Measurements from ENCODE around the gene SPATA18. TPM values are rescaled to one million over a fixed set of nuclear protein-coding genes. Genes with fewer than 3 reads are reported as not detected.

The SPATA18 gene
- total RNA-seq, 1 donor from 2014 or later: 0.32 TPM

GRCh38 chr4:52099860-52100461 lies 48.9 kb downstream of the SPATA18 start:
- no peaks in the 10 kb centered on the region for H3K36me3 ChIP-seq
- intact Hi-C loops (cut with DNase I): no loop called here
- TF ChIP-seq CTCF (IDR thresholded peaks at IDR 0.05): no peak
- H3K4me1 ChIP-seq: peaks cover 0 to 7% of the 10 kb centered on the region in 2 donors
- no peaks in the 10 kb centered on the region for H3K27me3 ChIP-seq
- H3K4me3 ChIP-seq: no peak overlapping the region
- peak overlapping the region in 1 of 2 donors; percentile 48 for H3K27ac ChIP-seq
- no peak for DNase-seq (ENCODE audit: low spot score in 2 of 2)
- no peaks in the 10 kb centered on the region for H3K9me3 ChIP-seq

- no peak for TF ChIP-seq CTCF (IDR thresholded peaks at IDR 0.05)
- no peaks in the 10 kb centered on the region for H3K36me3 ChIP-seq
- H3K4me3 ChIP-seq: no peak overlapping the region
- intact Hi-C loops (cut with DNase I): no loop called here
- peaks cover 0 to 7% of the 10 kb centered on the region in 2 donors for H3K4me1 ChIP-seq
- no peak for DNase-seq (ENCODE audit: low spot score in 2 of 2)
- H3K27ac ChIP-seq: no peak overlapping the region
- H3K9me3 ChIP-seq: no peaks in the 10 kb centered on the region
- H3K27me3 ChIP-seq: no peaks in the 10 kb centered on the region
Observed at GRCh38 chr4:52102587-52102986, 51.5 kb downstream of the SPATA18 start.

GRCh38 chr4:52103319-52103718 lies 52.2 kb downstream of the SPATA18 start:
- no peak for TF ChIP-seq CTCF (IDR thresholded peaks at IDR 0.05)
- H3K4me1 ChIP-seq: peaks cover 0 to 7% of the 10 kb centered on the region in 2 donors
- DNase-seq (ENCODE audit: low spot score in 2 of 2): no peak
- H3K27ac ChIP-seq: no peak overlapping the region
- no peaks in the 10 kb centered on the region for H3K9me3 ChIP-seq
- intact Hi-C loops (cut with DNase I): no loop called here
- no peaks in the 10 kb centered on the region for H3K27me3 ChIP-seq
- H3K4me3 ChIP-seq: no peak overlapping the region
- no peaks in the 10 kb centered on the region for H3K36me3 ChIP-seq

- intact Hi-C loops (cut with DNase I): no loop called here
- Histone ChIP-seq H3K27me3 (no peaks in the 10 kb centered on the region), H3K4me3 (no peak overlapping the region), H3K9me3 (no peaks in the 10 kb centered on the region), H3K36me3 (no peaks in the 10 kb centered on the region), H3K27ac (no peak overlapping the region), H3K4me1 (no peaks in the 10 kb centered on the region)
- no peak for TF ChIP-seq CTCF (IDR thresholded peaks at IDR 0.05)
- no peak for DNase-seq (ENCODE audit: low spot score in 2 of 2)
Observed at GRCh38 chr4:52105276-52105675, 54.2 kb downstream of the SPATA18 start.

GRCh38 chr4:52106191-52106590 lies 55.1 kb downstream of the SPATA18 start:
- intact Hi-C loops (cut with DNase I): no loop called here

More at GRCh38 chr4:52106191-52106590, 55.1 kb downstream of the SPATA18 start:
- Histone ChIP-seq H3K4me1 (no peaks in the 10 kb centered on the region), H3K36me3 (no peaks in the 10 kb centered on the region), H3K4me3 (no peak overlapping the region), H3K27ac (no peak overlapping the region), H3K9me3 (no peaks in the 10 kb centered on the region), H3K27me3 (no peaks in the 10 kb centered on the region)
- DNase-seq (ENCODE audit: low spot score in 2 of 2): no peak
- TF ChIP-seq CTCF (IDR thresholded peaks at IDR 0.05): no peak

Measured in ascending aorta (tissue), 2 donors.